CD4-positive, alpha-beta T cell (primary cell): ENCODE measurements around the gene PLA2G4B. TPM values are rescaled to one million over a fixed set of nuclear protein-coding genes. Genes with fewer than 3 reads are reported as not detected.

Source experiments
- ATAC-seq: fragments of 200-7000 bp; cut with Tn5 transposase; one replicate; pipeline ENCODE4 v1.10.0; 2022; ENCODE audit warnings: mild to moderate bottlenecking; ENCODE audit not compliant: poor library complexity
- CTCF ChIA-PET: fragments of 350-600 bp; sonication (Branson Sonifier 250); formaldehyde crosslinking; loops from one replicate; lab custom pipeline; 2021; ENCODE audit warnings: antibody characterized with exemption, inconsistent platforms; lab: Charles Lee
- POLR2A ChIA-PET: fragments of 350-600 bp; sonication (Branson Sonifier 250); formaldehyde crosslinking; loops from one replicate; lab custom pipeline; 2021; ENCODE audit warnings: antibody characterized with exemption, inconsistent platforms; lab: Charles Lee
- DNase-seq, 14 experiments: peaks; one replicate each; pipeline ENCODE4 v3.0.0-alpha.2; 2013 to 2020; ENCODE audit warnings: mixed read lengths in 2 of 14
- H3K27ac ChIP-seq, 2 donors: one replicate each; pipeline versions ENCODE4 v1.5.1 to v1.7.0; 2013; ENCODE audit warnings: low read length in 2 of 2, low read depth in 1 of 2, mild to moderate bottlenecking in 1 of 2
- H3K27me3 ChIP-seq, 2 experiments: 1 replicate in 1 of 2; 2 replicates in 1 of 2; pipeline versions ENCODE4 v1.6.1 to v1.7.0; 2013; ENCODE audit warnings: low read length in 2 of 2, control low read depth in 1 of 2, mild to moderate bottlenecking in 1 of 2, moderate library complexity in 1 of 2; ENCODE audit not compliant: insufficient read depth in 2 of 2, control insufficient read depth in 1 of 2
- H3K36me3 ChIP-seq: one replicate; pipeline ENCODE4 v1.6.1; 2013; ENCODE audit warnings: low read length, control low read depth; ENCODE audit not compliant: insufficient read depth
- H3K4me1 ChIP-seq: one replicate; pipeline ENCODE4 v1.6.1; 2013; ENCODE audit warnings: low read length, control low read depth; ENCODE audit not compliant: insufficient read depth
- H3K4me3 ChIP-seq: one replicate; pipeline ENCODE4 v1.5.1; 2013; ENCODE audit warnings: mild to moderate bottlenecking, low read length, moderate library complexity
- H3K9me3 ChIP-seq, 2 experiments: 1 replicate in 1 of 2; 2 replicates in 1 of 2; pipeline versions ENCODE4 v1.6.1 to v1.7.0; 2013; ENCODE audit warnings: low read length in 2 of 2, mild to moderate bottlenecking in 2 of 2, control low read depth in 1 of 2, moderate library complexity in 1 of 2; ENCODE audit not compliant: control insufficient read depth in 1 of 2, insufficient read depth in 1 of 2
- H3K27ac Mint-ChIP-seq: one replicate; pipeline ENCODE4 v1.8.0; 2020; ENCODE audit warnings: mixed read lengths
- H3K27me3 Mint-ChIP-seq: one replicate; pipeline ENCODE4 v1.8.0; 2021; ENCODE audit warnings: mixed read lengths
- H3K36me3 Mint-ChIP-seq: one replicate; pipeline ENCODE4 v1.8.0; 2021; ENCODE audit warnings: low read depth, mixed read lengths
- H3K4me1 Mint-ChIP-seq: one replicate; pipeline ENCODE4 v1.8.0; 2021; ENCODE audit warnings: low read depth, mixed read lengths
- H3K4me3 Mint-ChIP-seq: one replicate; pipeline ENCODE4 v1.8.0; 2020; ENCODE audit warnings: mild to moderate bottlenecking, mixed read lengths
- H3K9me3 Mint-ChIP-seq: one replicate; pipeline ENCODE4 v1.8.0; 2020; ENCODE audit warnings: mixed read lengths
- intact Hi-C, 2 experiments: fragments of 100-400 bp; cut with DNase I in 1 of 2; cut with micrococcal nuclease in 1 of 2; formaldehyde crosslinking; loops; one replicate each; pipeline versions ENCODE4 v1.15.1 to v1.9.0; 2023 to 2025; cut with DNase I, micrococcal nuclease
- total RNA-seq, 174 experiments: library from RNA in 2 of 174; stranded (reverse) in 2 of 174; gene quantifications; one replicate each; pipeline ENCODE4 v1.2.3 and lab custom pipeline; 2021 to 2026
- TF ChIP-seq, protein P1 (sequence below): fragments of 200-600 bp; IDR thresholded peaks from one replicate; pipeline ENCODE4 v1.8.0; 2022; ENCODE audit warnings: antibody characterized with exemption, mild to moderate bottlenecking

The PLA2G4B gene
- total RNA-seq, 2 experiments from 2014 or later, result 33.7 to 34.6 TPM

DNA sequence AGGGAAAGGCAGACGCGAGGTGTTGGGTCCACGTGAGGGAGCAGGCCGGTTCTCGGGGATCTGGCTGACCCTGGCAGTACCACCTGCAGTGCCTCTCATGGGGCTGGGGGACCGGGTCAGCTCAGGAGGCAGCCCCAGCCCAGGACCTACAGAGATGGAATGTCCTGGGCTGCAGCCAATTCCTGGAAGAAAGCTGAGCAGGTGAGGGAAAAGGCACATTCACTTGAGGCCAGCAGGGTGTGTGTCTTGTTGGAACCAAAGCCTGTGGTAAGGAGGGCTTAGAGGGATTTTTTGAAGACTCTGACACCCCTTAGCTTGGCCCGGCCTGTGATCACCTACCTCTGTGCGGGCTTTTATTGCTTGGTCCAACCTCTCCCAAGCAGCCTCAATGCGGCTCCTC, 15.8 kb downstream of the PLA2G4B start:
- intact Hi-C loops, result no loop called here
- ATAC-seq, result no peak
- no peak overlapping the region for H3K27ac Mint-ChIP-seq
- TF ChIP-seq, protein P1, sequence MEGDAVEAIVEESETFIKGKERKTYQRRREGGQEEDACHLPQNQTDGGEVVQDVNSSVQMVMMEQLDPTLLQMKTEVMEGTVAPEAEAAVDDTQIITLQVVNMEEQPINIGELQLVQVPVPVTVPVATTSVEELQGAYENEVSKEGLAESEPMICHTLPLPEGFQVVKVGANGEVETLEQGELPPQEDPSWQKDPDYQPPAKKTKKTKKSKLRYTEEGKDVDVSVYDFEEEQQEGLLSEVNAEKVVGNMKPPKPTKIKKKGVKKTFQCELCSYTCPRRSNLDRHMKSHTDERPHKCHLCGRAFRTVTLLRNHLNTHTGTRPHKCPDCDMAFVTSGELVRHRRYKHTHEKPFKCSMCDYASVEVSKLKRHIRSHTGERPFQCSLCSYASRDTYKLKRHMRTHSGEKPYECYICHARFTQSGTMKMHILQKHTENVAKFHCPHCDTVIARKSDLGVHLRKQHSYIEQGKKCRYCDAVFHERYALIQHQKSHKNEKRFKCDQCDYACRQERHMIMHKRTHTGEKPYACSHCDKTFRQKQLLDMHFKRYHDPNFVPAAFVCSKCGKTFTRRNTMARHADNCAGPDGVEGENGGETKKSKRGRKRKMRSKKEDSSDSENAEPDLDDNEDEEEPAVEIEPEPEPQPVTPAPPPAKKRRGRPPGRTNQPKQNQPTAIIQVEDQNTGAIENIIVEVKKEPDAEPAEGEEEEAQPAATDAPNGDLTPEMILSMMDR, result no peak
- H3K4me1 Mint-ChIP-seq, result no peaks in the 10 kb centered on the region
- no peaks in the 10 kb centered on the region for H3K9me3 Mint-ChIP-seq
- no peaks in the 10 kb centered on the region for H3K36me3 Mint-ChIP-seq
- H3K27ac ChIP-seq, result no peak overlapping the region
- no peak for DNase-seq
- H3K27me3 Mint-ChIP-seq, result no peaks in the 10 kb centered on the region
- peaks cover 5% of the 10 kb centered on the region for H3K4me1 ChIP-seq
- no peak overlapping the region for H3K4me3 ChIP-seq
- POLR2A ChIA-PET, result no interaction called here
- no peaks in the 10 kb centered on the region for H3K27me3 ChIP-seq
- no peak overlapping the region for H3K4me3 Mint-ChIP-seq
- no peaks in the 10 kb centered on the region for H3K36me3 ChIP-seq
- CTCF ChIA-PET, result no interaction called here
- H3K9me3 ChIP-seq, result no peaks in the 10 kb centered on the region

DNA sequence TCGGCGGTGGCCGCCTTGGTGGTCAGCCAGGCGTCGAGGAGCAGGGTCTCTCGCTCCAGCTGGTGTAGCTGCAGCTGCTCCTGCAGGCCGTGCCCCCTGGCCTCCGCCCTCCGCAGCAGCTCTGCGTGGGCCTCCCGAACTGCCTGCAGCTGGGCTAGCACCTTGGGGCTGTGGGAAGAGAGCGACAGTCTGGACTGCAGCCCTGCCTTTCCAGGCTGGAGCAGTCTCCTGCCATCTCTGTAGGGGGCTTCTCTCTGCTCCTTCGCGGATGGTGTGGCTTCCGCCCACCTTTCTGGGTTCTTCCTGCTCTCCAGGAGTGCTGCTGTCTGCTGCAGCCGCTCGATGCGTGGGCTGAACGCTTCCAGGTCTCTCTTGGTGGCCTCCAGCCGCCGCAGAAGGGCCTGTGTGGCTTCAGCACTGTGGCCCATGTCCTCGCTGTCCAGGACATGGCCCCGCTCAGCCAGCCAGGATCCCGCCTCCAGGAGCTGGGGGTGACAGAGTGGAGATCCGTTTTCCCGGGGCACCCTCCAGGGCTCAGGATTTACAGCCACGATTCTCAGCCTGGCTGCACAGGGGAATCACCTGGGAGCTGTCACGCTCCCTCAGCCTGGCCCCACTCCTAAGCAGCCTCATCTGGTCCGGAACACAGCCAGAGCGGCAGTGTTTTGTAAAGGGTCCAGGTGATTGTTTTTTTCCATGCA, 16.8 kb downstream of the PLA2G4B start:
- ATAC-seq (no peak), DNase-seq (no peak)
- Mint-ChIP-seq H3K9me3 (no peaks in the 10 kb centered on the region), H3K27ac (no peak overlapping the region), H3K4me1 (peaks cover 5% of the 10 kb centered on the region), H3K36me3 (no peaks in the 10 kb centered on the region), H3K27me3 (no peaks in the 10 kb centered on the region), H3K4me3 (no peak overlapping the region)
- peaks cover 12% of the 10 kb centered on the region for H3K4me1 ChIP-seq
- TF ChIP-seq, protein P1, result no peak
- CTCF ChIA-PET, result no interaction called here
- H3K9me3 ChIP-seq, result no peaks in the 10 kb centered on the region
- intact Hi-C loops, result no loop called here
- POLR2A ChIA-PET, result no interaction called here
- H3K27me3 ChIP-seq, result no peaks in the 10 kb centered on the region
- no peak overlapping the region for H3K27ac ChIP-seq
- H3K4me3 ChIP-seq, result no peak overlapping the region
- H3K36me3 ChIP-seq, result no peaks in the 10 kb centered on the region

DNA sequence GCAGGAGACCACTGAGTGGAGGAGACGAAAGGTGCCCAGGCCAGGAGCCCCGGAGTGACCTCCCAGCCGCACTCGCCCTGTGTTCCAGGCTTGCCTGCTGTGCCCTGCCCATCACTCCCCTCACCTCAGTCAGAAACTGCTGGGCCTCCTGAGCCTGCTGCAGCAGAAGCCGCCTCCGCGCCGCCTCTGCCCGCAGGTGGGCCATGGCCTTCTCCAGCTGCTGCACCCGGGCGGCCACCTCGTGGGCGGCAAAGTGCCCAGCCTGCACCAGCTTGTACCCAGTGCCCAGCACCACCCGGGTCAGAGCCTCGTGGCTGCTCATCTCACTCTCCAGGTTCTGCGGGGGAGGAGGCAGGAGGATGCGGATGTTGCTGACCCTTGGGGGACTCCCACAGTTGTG, 17.6 kb downstream of the PLA2G4B start:
- ATAC-seq (no peak), DNase-seq (no peak)
- no peaks in the 10 kb centered on the region for H3K9me3 ChIP-seq
- H3K4me1 Mint-ChIP-seq, result peaks cover 5% of the 10 kb centered on the region
- H3K27me3 Mint-ChIP-seq, result no peaks in the 10 kb centered on the region
- H3K9me3 Mint-ChIP-seq, result no peaks in the 10 kb centered on the region
- ChIA-PET CTCF (no interaction called here), POLR2A (no interaction called here)
- no peaks in the 10 kb centered on the region for H3K36me3 ChIP-seq
- no peak overlapping the region for H3K27ac Mint-ChIP-seq
- no peaks in the 10 kb centered on the region for H3K36me3 Mint-ChIP-seq
- H3K4me3 ChIP-seq, result no peak overlapping the region
- no peaks in the 10 kb centered on the region for H3K27me3 ChIP-seq
- intact Hi-C loops, result no loop called here
- no peak overlapping the region for H3K27ac ChIP-seq
- TF ChIP-seq, protein P1, result no peak
- H3K4me1 ChIP-seq, result peaks cover 10% of the 10 kb centered on the region
- H3K4me3 Mint-ChIP-seq, result no peak overlapping the region
